Cerebellar nuclear complex (tissue), 1 donor: ENCODE data around the gene RAI14.

Source experiments
- DNase-seq, 2 experiments: peaks; one replicate each; lab custom pipeline; 2025; lab: John Stamatoyannopoulos, UW

The RAI14 gene

DNA sequence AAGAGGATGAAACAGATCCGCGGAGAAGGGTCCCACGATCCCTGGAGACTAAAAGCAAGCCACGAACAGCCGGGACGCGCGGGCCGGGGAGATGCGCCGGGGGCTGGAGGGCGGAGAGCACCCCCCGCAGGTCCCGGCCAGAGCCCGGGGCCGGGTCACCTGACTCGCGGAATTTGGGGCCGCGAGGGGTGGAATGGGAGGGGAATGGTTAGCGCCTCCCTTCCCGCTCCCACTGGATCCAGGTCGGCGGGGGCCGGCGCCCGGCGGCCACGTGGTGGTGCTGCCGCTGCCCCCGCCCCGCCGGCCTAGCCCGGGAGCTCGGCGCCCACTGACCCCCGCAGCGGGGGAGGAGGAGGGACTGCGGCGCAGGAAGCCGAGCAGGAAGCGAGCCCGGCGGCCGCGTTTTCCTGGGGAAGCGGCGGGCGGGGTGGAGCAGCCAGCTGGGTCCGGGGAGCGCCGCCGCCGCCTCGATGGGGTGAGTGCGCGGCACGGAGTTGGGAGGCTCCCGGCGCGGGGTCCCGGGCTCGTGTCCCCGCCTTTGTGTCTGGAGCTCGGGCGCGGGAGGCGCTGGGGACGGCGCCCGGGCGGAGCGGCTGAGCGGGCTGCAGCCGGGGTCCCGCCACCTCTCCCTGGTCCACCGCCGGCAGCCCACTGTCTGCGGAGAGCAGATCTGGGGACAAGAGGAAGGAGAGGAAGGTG lies at the start of gene RAI14:
Gene RAI14, plus strand, starts transcription at position 328 of the 699 bp plus-strand sequence. CDS start 30,592 bp downstream, outside the sequence.
- peak in 1 of 2 experiments; percentile 2 for DNase-seq

DNA sequence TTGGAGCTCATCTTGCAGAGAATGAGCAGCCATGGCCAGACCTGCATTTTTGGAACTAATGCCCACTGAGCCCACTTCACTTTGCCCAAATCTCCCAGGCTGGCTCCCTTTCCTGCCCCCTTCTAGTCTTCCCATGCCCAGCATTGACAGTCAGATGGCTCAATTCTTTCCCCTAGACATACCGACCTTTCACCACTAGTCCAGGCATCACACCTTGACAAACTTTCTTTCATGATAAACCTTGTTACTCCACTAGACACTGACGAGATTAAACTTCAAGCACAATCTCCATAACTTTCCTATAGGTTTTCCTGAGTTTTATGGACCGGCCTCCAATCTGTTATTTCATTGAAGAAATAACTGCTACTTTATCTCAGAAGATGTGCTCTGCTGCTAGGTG lies 47.8 kb upstream of the RAI14 start:
- no peak for DNase-seq

DNA sequence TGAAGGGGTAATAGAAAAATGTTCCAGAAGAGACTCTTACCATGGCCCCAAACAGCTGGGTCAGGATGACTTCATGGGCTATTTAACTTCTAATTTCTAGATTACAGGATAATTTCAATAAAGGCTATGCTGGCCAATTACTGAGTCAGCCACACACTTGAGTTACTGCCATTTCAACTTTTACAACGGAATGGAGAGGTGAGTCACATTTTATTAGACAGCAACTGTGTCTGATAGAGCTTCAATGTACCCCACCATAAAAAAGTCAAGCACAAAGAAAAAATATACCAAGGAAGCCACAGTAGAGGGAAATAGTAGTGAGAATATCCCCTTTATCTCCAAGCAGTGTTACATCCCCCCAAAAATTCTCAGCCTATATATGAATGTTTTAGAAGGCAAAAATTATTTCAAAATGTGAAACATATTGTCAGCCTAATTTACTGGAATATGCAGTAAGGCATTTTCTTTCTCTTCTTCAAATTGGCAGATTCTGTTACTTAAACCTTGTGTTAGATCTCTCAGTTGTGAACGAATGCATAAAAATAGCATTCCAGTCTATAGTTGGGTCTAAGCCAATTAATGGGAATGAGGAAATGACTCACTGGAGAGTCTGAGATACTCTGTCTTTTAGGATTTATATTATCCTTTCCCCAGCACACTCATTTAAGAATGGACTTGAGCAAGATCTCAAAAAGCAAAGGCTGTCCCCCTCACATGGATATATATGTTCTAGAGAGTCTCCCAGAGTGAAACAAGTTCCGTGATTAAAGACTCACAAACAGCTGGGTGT lies 47.1 kb upstream of the RAI14 start:
- DNase-seq = no peak

DNA sequence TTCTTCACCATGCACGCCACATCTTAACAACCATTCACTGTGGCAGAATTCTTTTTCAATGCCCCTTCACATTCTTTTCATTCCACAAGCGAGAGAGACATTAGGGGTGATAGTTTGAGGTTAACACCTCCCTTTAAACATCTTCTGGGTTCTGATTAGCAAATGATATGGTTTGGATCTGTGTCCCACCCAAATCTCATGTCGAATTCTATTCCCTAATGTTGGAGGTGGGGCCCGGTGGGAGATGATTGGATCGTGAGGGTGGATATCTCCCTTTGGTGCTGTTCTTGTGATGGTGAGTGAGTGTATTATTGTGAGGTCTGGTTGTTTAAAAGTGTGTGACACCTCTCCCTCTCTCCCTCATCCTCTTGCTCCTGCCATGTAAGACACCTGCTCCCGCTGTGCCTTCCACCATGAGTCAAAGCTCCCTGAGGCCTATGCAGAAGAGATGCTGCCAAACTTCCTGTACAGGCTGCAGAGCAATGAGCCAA lies 46.1 kb upstream of the RAI14 start:
- DNase-seq = no peak

DNA sequence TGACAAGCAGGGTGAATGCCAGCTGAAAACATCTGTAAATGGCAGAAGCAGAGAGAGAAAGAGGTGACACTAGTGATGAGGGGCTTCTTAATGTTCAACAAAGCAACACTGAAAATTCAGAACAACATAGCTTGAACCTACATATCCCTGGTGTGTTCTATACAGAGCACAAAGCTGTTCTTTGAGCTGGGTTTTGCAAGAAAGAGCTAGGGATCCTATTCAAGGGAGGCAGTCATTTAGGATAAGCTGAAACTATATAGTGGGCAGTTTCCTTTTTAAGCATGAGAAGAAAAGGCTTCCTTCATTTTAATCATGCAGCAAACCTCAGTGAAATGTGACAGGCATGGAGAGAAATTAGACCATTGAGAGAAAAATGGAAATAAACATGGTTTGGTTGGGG lies 45.6 kb upstream of the RAI14 start:
- DNase-seq = no peak

DNA sequence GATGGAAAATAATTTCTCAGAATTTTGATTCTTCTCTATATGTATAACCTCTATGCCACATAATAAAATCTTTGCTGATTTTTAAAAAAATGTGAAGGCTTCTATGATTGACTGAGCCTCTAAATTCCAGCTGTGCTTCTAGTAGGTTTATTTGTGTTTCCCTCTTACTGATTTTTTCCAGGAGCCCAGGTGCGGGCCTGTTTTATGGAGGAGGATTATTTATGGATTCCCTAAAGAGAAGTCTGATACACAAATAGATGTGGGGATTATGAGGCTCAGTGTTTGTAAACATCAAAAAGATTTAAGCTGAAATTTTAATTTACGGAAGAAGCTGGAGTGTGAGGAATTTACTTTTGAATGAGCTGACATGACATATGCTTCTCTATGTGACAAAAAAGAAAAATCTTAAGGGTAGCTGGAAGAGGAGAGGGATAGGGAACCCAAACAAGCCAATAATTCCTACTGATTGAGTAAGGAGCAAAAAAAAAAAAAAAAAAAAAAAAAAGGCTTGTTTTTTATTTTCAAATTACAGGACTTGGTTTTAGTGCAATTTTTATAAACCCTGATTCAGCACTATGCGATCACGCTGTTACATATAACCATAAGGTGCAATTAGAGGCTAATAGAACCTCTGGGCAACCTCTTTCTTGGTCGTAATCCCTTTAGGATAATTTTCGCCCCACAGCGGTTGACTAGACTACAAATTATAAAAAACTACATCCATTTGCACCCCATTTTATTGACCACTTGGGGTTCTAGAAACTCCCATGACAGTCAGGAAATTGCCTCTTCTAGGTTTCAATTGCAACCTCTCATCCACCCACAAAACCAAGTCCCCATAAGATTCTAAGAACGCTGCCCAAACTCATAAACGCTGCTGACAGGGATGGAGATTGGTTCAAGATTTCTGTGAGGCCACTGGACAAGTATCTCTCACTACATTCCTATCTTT lies 44.4 kb upstream of the RAI14 start:
- DNase-seq = no peak

DNA sequence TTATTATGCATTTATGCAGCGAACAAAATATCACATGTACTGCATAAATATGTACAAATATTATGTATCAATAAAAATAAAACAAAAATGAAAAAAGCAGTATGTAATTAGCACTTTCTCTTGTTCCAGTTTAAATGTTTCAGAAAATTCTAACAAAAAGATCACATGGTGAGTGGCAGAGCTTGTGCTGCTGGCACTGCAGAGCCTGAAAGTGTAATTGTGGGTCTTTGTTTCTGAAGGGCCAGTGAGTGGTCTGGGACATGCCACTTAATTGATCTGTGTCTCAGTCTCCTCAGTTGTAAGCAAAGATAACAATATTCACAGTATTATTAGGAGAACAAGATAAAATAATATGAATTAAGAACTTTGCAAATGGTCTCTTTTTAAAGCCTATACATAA lies 39.5 kb upstream of the RAI14 start:
- DNase-seq = no peak

DNA sequence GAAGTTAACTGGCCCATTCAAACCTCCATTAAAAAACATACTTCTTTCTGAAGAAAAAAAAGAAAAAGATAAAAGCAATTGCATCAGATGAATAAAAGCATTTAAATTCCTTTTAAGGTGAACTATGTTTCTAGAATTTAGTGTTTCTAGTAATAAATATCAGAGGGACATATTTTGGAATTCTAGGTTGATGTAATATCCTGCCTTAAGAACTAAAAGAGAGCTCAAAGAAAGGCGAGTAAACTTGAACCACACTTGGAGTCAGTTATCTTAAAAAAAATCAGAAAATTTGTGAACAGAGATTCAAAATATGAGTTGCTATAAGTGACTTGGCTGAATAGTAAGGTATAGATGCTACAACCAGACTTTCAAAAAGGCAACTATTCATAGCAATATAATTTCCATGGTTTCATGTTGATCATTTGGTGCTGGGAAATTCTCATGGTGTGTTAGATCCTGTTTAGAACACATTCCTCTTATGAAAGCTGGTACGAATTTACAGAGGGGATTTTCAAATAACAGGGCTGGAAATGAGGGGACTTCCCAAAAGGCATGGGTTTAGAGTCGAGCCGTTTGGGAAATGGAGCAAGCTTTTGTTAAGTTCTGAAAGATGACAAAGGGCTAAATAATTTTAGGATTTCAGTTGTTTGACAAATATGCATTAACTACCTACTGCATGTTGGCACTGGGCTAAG lies 37.6 kb upstream of the RAI14 start:
- no peak for DNase-seq

DNA sequence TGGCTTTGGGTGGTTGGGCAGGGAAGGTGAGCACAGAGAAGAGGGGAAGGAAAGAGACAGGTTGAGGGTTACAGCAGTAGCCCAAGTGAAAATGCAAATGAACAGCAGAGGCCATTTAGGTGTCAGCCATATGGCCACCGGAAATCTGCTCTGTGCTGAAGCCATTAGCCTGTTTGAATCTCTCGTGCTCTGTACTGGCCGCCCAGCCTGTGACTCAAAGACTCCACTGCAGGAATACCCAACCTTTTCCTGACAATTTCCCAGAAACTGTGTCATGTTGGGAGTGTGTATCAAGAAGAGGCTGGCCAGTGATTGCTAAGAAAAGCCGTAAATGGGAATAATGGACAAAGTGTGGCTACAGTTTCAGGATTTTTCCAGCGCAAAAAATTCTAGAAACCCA lies 35.9 kb upstream of the RAI14 start:
- DNase-seq = no peak

DNA sequence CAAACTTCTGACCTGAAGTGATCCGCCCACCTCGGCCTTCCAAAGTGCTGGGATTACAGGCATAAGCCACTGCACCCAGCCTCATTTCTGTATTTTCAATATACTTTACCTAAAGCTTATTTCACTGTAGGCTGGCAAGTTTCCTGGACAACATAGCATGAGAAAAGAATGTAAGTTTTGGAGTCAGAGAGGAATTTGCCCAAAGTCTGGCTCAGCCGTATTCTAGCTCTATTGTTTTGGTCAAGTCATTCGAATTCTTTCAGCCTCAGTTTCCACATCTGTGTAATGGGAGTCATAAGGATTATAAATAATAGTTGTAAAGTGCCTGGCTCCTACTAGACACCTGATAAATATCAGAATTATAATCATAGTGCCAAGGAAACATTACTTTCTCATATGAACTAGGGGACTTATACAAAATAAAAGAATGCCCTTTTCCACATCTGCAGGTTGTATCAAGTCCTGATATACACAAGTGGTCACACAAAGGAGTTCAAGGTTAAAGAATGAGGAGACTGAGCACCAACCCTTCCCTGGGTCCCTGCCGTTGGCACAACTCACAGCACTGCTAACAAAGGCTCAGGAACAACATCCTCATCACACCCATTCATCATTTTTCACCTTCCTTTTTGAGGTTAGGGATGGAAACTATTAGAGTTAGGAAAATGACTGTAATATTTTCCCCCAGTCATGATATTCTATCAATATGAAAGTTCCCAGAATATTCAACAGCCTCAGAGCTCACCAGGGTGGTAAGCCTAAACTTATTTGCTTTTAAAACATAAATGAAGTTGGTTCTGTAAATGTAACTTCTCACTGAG lies 34.6 kb upstream of the RAI14 start:
- no peak for DNase-seq

DNA sequence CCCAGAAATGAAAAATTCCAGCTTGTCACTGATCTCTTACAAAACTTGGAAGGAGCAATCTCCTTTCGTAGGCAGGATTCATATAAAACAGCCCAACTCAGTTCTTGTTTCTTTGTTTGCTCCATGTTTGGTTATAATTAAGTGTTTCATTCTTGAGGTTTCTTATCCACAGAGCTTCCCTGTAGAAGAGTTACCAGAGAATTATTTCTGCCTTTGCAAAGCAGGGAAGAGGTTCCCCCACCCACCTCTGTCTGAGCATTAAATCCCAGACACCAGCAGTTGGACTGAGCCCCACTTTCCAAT lies 34.1 kb upstream of the RAI14 start:
- no peak for DNase-seq

DNA sequence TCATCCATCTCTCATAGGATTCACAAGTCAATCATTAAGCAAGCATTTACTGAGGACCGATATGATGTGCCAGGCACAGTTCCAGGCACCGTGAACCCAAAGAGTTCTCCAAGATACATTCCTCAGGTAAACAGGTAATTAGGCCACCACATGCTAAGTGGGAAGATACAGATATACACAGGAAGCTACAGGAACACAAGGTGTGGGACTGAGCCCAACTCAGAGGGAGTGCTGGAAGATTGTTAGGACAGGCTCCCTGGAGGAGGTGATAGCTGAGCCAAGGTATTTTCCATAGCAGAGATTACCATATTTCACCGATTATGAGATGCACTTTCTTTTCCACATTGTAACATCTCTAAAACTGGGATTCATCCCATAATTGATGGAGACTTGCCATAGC lies 31.4 kb upstream of the RAI14 start:
- DNase-seq = peak; percentile 66 to 80

DNA sequence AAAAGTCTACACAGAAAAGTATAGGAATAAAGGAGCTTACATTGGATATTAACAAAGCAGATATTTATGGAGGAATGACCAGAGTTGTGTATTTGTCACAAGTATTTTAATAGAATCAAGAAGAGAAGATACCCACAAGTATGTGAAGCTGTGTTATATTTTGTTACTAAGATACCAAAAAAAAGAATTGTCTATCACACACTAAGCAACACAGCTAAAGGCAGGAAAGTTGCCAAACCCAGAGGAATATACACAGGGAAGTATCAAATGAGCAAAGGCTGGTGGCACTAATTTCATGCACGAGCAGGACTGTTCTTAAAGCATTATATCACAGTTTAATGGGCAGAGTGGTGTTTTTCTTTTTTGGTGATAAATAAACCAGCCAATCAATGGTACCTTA lies 30.9 kb upstream of the RAI14 start:
- no peak for DNase-seq

DNA sequence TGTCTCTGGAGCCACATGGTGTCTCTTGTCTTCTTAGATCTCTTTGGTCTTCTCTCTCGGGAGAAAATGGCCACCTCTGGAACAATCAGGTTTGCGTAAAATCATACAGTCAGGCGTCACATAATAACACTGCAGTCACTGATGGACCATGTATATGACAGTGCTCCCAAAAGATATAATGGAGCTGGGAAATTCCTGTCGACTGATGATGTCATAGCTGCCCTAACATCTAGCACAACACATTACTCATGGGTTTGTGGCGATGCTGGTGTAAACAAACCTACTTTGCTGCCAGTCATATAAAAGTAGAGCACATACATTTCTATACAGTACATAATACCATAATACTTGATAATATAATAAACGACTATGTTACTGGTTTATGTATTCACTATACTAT lies 30.1 kb upstream of the RAI14 start:
- no peak for DNase-seq

DNA sequence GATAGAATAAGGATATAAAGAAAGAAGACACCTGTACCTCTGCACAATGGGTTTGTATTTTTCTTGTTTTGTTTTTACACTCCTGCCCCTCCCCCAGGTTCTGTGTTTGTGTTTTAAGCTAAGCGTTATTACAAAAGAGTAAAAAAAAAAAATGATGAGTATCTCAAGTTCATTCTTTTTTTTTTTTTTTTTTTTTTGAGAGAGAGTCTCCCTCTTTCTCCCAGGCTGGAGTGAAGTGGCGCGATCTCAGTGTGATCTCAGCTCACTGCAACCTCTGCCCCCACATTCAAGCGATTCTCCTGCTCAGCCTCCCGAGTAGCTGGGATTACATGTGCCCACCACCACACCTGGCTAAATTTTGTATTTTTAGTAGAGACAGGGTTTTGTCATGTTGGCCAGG lies 29.4 kb upstream of the RAI14 start:
- no peak for DNase-seq

DNA sequence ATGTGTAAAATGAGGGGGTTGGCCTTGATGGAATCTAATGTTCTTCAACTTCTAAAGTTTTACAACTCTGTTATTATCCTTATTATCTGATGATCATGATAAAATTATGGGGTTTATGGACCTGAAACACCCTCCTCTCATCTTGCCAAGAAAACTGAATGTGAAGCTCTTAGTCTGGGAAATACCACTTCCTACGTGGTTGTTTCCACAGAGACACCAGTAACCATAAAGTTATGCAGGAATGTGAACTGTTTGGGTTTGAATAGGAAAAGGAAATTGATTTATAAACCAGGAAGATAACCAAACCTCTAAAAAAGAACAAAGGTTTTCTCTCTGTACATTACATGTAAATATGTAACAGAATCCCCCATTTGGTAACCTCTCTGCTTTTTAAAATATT lies 28.3 kb upstream of the RAI14 start:
- no peak for DNase-seq

DNA sequence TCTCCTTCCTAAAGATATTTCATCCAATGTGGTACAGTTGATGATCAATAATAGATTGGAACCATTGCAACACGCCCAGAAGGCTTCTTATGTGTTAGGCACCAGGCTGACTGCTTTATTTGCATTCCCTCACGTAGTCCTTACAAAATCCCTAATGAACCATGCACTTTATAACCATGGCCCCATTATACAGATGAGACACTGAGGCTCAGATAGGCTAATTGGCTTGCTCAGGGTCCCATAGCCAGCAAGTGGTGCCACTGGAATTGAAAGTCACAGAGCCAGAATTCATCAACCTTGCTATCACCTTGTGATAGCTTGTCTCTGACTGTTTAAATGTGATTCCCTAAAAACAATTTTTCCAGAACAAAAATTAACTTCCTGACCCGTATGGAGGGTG lies 27.8 kb upstream of the RAI14 start:
- no peak for DNase-seq

DNA sequence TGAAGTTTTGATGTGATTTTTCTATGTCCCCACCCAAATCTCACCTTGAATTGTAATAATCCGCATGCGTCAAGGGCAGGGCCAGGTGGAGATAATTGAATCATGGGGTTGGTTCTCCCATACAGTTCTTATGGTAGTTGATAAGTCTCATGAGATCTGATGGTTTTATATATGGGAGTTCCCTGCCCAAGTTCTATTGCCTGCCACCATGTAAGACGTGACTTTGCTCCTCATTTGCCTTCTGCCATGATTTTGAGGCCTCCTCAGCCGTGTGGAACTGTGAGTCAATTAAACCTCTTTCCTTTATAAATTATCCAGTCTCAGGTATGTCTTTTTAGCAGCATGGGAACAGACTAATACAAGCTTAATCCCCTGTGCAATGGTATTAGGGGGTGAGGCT lies 25.5 kb upstream of the RAI14 start:
- no peak for DNase-seq

DNA sequence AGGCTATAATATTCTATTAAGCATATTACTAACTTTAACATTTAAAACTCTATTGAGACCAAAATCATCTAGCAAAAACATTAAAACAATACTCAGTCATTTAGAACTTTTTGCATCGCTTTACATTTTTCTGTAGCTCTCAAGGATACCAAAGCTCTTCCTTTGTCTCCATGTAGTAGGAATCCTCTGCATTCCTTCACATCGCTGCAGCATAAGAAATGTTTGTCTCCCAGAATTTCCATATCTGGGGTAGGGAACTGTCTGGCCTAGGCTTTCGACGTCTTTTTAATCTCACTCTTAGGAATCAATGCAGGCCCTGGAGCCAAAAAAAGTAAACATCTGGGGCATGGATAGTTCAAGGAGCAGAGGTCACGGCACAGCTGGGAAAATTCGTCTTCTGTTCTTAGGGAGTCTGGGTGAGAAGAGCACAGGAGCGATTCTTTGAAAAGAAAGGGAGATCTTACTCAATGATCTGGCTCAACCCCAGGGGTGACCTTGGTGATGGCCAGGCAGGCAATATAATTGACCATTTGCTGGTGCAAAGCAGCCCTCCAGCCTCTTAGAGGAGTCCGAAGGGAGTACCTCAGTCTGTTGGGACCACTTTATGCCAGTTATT lies 23.2 kb upstream of the RAI14 start:
- no peak for DNase-seq

DNA sequence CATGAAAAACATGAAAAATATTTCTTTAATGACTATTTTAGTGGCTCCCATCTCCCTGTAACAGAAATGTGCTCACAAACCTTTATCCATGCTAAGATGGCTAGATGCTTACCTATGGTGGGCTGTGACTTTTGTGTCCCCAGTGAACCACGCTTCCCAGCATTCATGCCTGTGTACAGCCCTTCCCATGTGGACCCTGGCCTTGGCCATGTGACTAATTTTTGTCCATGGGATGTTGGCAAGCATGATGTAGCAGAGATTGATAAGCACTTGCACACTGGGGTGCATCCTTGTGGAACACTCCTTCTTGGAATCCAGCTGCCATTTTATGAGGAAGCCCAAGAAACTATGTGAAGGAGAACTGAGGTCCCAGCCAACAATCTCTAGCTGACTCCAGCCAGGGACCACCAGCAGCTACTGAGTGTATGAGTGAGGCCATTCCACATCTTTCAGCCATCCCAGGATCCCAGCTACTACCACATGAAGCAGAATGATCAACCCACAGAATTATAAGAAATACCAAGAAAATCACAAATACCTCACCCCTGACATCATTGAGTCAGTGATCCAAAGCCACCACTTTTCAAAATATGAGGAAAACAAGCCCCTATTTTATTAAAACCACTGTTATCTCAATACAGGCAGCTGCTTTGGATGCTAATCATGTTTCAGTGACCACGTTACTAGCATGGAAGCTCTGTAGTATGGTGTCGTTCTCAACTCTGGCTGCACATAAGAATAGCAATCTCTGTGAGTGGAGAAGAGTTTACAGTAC lies 16.1 kb upstream of the RAI14 start:
- DNase-seq = no peak
